ENCODE measurements around the gene CNTN4. TPM values are rescaled to one million over a fixed set of nuclear protein-coding genes. Genes with fewer than 3 reads are reported as not detected.

CNTN4 gene
- total RNA-seq, 1 donor from 2014 or later = 5.2 TPM

- H3K79me2 ChIP-seq (ENCODE audit: low read depth) = no peaks in the 10 kb centered on the region
- H3K36me3 Mint-ChIP-seq = no peaks in the 10 kb centered on the region
- no peaks in the 10 kb centered on the region for H3K36me3 ChIP-seq
- no peak overlapping the region for H3K9ac ChIP-seq
- DNase-seq (ENCODE audit: low spot score) = no peak
- peaks cover 26% of the 10 kb centered on the region for H3K4me1 Mint-ChIP-seq
- H3K4me2 ChIP-seq = no peak overlapping the region
- no peaks in the 10 kb centered on the region for H3K9me3 ChIP-seq (ENCODE audit: low read depth)
- H3K27ac Mint-ChIP-seq = no peak overlapping the region
- no peaks in the 10 kb centered on the region for H4K20me1 ChIP-seq (ENCODE audit: low read depth)
- TF ChIP-seq, protein P1, sequence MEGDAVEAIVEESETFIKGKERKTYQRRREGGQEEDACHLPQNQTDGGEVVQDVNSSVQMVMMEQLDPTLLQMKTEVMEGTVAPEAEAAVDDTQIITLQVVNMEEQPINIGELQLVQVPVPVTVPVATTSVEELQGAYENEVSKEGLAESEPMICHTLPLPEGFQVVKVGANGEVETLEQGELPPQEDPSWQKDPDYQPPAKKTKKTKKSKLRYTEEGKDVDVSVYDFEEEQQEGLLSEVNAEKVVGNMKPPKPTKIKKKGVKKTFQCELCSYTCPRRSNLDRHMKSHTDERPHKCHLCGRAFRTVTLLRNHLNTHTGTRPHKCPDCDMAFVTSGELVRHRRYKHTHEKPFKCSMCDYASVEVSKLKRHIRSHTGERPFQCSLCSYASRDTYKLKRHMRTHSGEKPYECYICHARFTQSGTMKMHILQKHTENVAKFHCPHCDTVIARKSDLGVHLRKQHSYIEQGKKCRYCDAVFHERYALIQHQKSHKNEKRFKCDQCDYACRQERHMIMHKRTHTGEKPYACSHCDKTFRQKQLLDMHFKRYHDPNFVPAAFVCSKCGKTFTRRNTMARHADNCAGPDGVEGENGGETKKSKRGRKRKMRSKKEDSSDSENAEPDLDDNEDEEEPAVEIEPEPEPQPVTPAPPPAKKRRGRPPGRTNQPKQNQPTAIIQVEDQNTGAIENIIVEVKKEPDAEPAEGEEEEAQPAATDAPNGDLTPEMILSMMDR (IDR thresholded peaks at IDR 0.05) = no peak
- TF ChIP-seq EZH2phosphoT487 (IDR thresholded peaks at IDR 0.05) (no peak), EZH2 (IDR thresholded peaks at IDR 0.05) (no peak)
- H3K27me3 Mint-ChIP-seq (ENCODE audit: insufficient read depth, low read depth) = peaks cover 5% of the 10 kb centered on the region
- peaks cover 21% of the 10 kb centered on the region for H3K4me1 ChIP-seq
- peaks cover 16% of the 10 kb centered on the region for H3F3A ChIP-seq (ENCODE audit: low read depth)
- H3K4me3 Mint-ChIP-seq = no peak overlapping the region
- no peak overlapping the region for H2AFZ ChIP-seq (replicated peaks)
- H3K9me3 Mint-ChIP-seq = no peaks in the 10 kb centered on the region
- H3K27me3 ChIP-seq = peaks cover 5% of the 10 kb centered on the region
- H3K27ac ChIP-seq = no peak overlapping the region
- no peak overlapping the region for H3K4me3 ChIP-seq
These were observed 982.9 kb downstream of the CNTN4 start for GRCh38 chr3:3081381-3082233.

- Histone ChIP-seq H3F3A (ENCODE audit: low read depth) (peaks cover 16% of the 10 kb centered on the region), H3K79me2 (ENCODE audit: low read depth) (no peaks in the 10 kb centered on the region), H3K27me3 (peaks cover 5% of the 10 kb centered on the region), H2AFZ (replicated peaks) (no peak overlapping the region), H4K20me1 (ENCODE audit: low read depth) (no peaks in the 10 kb centered on the region), H3K4me2 (no peak overlapping the region), H3K4me1 (peaks cover 21% of the 10 kb centered on the region), H3K4me3 (no peak overlapping the region), H3K9ac (no peak overlapping the region), H3K27ac (no peak overlapping the region), H3K9me3 (ENCODE audit: low read depth) (no peaks in the 10 kb centered on the region), H3K36me3 (no peaks in the 10 kb centered on the region)
- no peaks in the 10 kb centered on the region for H3K36me3 Mint-ChIP-seq
- no peaks in the 10 kb centered on the region for H3K9me3 Mint-ChIP-seq
- H3K4me1 Mint-ChIP-seq = peaks cover 26% of the 10 kb centered on the region
- DNase-seq (ENCODE audit: low spot score) = no peak
- TF ChIP-seq, protein P1 (IDR thresholded peaks at IDR 0.05) = no peak
- TF ChIP-seq EZH2phosphoT487 (IDR thresholded peaks at IDR 0.05) (no peak), EZH2 (IDR thresholded peaks at IDR 0.05) (no peak)
- H3K27ac Mint-ChIP-seq = no peak overlapping the region
- H3K27me3 Mint-ChIP-seq (ENCODE audit: insufficient read depth, low read depth) = peaks cover 5% of the 10 kb centered on the region
- no peak overlapping the region for H3K4me3 Mint-ChIP-seq
These were observed 983.7 kb downstream of the CNTN4 start for GRCh38 chr3:3082234-3082924.

- Mint-ChIP-seq H3K4me3 (no peak overlapping the region), H3K27ac (no peak overlapping the region), H3K4me1 (peaks cover 20% of the 10 kb centered on the region), H3K9me3 (no peaks in the 10 kb centered on the region), H3K27me3 (ENCODE audit: insufficient read depth, low read depth) (no peaks in the 10 kb centered on the region), H3K36me3 (no peaks in the 10 kb centered on the region)
- no peak for TF ChIP-seq EZH2phosphoT487 (IDR thresholded peaks at IDR 0.05)
- Histone ChIP-seq H3K36me3 (no peaks in the 10 kb centered on the region), H3K79me2 (ENCODE audit: low read depth) (no peaks in the 10 kb centered on the region), H4K20me1 (ENCODE audit: low read depth) (no peaks in the 10 kb centered on the region), H3K9ac (no peak overlapping the region), H3K9me3 (ENCODE audit: low read depth) (no peaks in the 10 kb centered on the region), H3K27ac (no peak overlapping the region), H3K4me2 (no peak overlapping the region), H2AFZ (replicated peaks) (no peak overlapping the region), H3K4me3 (no peak overlapping the region), H3K4me1 (peaks cover 19% of the 10 kb centered on the region), H3F3A (ENCODE audit: low read depth) (peaks cover 16% of the 10 kb centered on the region), H3K27me3 (peaks cover 5% of the 10 kb centered on the region)
- no peak for DNase-seq (ENCODE audit: low spot score)
These were observed 986.2 kb downstream of the CNTN4 start for GRCh38 chr3:3084890-3085289.
